Measurements from ENCODE around the gene TBC1D2B.
"Not testable (repeated sequence)": the region's sequence is repeated elsewhere in the genome, so short reads cannot be mapped to it uniquely, and the experiment has no call there.

GRCh38 chr15:77978759-77979145 lies 98.8 kb downstream of the TBC1D2B start:
- not testable (repeated sequence) for TF ChIP-seq USF2 (IDR thresholded peaks at IDR 0.05; ENCODE audit: low read depth, low read length); CTCF (conservative IDR thresholded peaks at IDR 0.05; ENCODE audit: low read depth, low read length)

All from IMR-90 (cell line).